Cardiac muscle cell (in vitro differentiated cells and primary cell): ENCODE data around the gene UBR4. TPM values are rescaled to one million over a fixed set of nuclear protein-coding genes. Genes with fewer than 3 reads are reported as not detected.

Experiments
- DNase-seq, 2 donors: peaks; one replicate each; pipeline versions ENCODE4 v3.0.0 to v3.0.0-alpha.2; 2010 to 2017; ENCODE audit warnings: low read depth in 1 of 2, low spot score in 1 of 2
- H3K27ac ChIP-seq: fragments of 200-600 bp; sonication (generic); 2 replicates; pipeline ENCODE4 v1.5.1; 2016
- H3K27me3 ChIP-seq: fragments of 200-600 bp; sonication (generic); 2 replicates; pipeline ENCODE4 v1.6.0; 2016; ENCODE audit warnings: control low read depth
- H3K36me3 ChIP-seq: fragments of 200-600 bp; sonication (generic); 2 replicates; pipeline ENCODE4 v1.5.1; 2016; ENCODE audit warnings: control low read depth
- H3K4me1 ChIP-seq: fragments of 200-600 bp; sonication (generic); 2 replicates; pipeline ENCODE4 v1.8.1; 2017; ENCODE audit warnings: low read depth, mild to moderate bottlenecking, mixed run types
- H3K4me3 ChIP-seq: fragments of 200-600 bp; sonication (generic); 2 replicates; pipeline ENCODE4 v1.5.1; 2016; ENCODE audit warnings: mild to moderate bottlenecking
- H3K9me3 ChIP-seq: fragments of 200-600 bp; sonication (generic); 2 replicates; pipeline ENCODE4 v1.5.1; 2017; ENCODE audit warnings: low read depth, mild to moderate bottlenecking, control low read depth
- polyA plus RNA-seq: library from polyadenylated mRNA; unstranded; fragments of >200 nt; fragmentation: Nextera tagmentation; extraction: Ambion mirVana; gene quantifications from 2 replicates; pipeline ENCODE4 v1.2.1, GENCODE V29; 2016
- total RNA-seq: library from RNA; depleted of rRNA; stranded (reverse); fragments of >200 nt; gene quantifications from 2 replicates; pipeline ENCODE4 v1.2.3, GENCODE V29; 2016
- TF ChIP-seq, protein P1 (sequence below): IDR thresholded peaks from 2 replicates; pipeline ENCODE4 v1.5.1; 2012; ENCODE audit warnings: low read depth, mild to moderate bottlenecking, low read length

Gene UBR4
- total and polyA plus RNA-seq, 2 experiments from 2014 or later, result 76.4 to 206 TPM

DNA sequence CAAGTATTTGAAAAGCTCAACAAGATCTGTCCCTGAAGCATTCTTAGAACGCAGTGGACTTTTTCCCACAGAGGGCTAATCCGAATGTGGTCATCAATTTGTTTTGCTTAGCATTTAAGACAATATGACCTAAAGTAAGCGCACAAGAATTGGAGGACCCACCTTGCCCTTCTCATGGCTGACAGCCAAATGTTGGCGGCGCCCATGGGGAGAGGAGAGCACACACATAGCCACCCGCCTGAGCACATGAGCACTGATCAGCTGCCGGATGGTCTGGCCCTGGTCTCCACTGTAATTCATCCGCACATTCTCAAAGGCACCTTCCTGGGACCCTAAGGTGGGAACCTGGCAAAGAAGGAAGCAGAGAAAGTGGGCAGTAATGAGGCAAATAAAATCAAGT, 52.4 kb downstream of the UBR4 start:
- Histone ChIP-seq H3K4me3 (no peak overlapping the region), H3K27ac (no peak overlapping the region)
- no peak for DNase-seq

GRCh38 chr1:19156676-19157075, 53.4 kb downstream of the UBR4 start:
- Histone ChIP-seq H3K27ac (no peak overlapping the region), H3K36me3 (peaks cover 99% of the 10 kb centered on the region), H3K4me3 (no peak overlapping the region), H3K9me3 (no peaks in the 10 kb centered on the region), H3K4me1 (no peaks in the 10 kb centered on the region), H3K27me3 (no peaks in the 10 kb centered on the region)
- TF ChIP-seq, protein P1, sequence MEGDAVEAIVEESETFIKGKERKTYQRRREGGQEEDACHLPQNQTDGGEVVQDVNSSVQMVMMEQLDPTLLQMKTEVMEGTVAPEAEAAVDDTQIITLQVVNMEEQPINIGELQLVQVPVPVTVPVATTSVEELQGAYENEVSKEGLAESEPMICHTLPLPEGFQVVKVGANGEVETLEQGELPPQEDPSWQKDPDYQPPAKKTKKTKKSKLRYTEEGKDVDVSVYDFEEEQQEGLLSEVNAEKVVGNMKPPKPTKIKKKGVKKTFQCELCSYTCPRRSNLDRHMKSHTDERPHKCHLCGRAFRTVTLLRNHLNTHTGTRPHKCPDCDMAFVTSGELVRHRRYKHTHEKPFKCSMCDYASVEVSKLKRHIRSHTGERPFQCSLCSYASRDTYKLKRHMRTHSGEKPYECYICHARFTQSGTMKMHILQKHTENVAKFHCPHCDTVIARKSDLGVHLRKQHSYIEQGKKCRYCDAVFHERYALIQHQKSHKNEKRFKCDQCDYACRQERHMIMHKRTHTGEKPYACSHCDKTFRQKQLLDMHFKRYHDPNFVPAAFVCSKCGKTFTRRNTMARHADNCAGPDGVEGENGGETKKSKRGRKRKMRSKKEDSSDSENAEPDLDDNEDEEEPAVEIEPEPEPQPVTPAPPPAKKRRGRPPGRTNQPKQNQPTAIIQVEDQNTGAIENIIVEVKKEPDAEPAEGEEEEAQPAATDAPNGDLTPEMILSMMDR, result no peak
- DNase-seq, result peak in 1 of 2 donors; percentile 90

More for the DNA sequence above, 52.4 kb downstream of the UBR4 start:
- peaks cover 99% of the 10 kb centered on the region for H3K36me3 ChIP-seq
- H3K9me3 ChIP-seq, result no peaks in the 10 kb centered on the region
- TF ChIP-seq, protein P1, result no peak
- no peaks in the 10 kb centered on the region for H3K27me3 ChIP-seq
- H3K4me1 ChIP-seq, result no peaks in the 10 kb centered on the region

- H3K36me3 ChIP-seq, result peaks cover 99% of the 10 kb centered on the region
- TF ChIP-seq, protein P1, result no peak
- H3K4me3 ChIP-seq, result no peak overlapping the region
- H3K27me3 ChIP-seq, result no peaks in the 10 kb centered on the region
- H3K4me1 ChIP-seq, result no peaks in the 10 kb centered on the region
- no peaks in the 10 kb centered on the region for H3K9me3 ChIP-seq
- no peak overlapping the region for H3K27ac ChIP-seq
- no peak for DNase-seq
Measured at GRCh38 chr1:19154876-19155275, 55.2 kb downstream of the UBR4 start.

DNA sequence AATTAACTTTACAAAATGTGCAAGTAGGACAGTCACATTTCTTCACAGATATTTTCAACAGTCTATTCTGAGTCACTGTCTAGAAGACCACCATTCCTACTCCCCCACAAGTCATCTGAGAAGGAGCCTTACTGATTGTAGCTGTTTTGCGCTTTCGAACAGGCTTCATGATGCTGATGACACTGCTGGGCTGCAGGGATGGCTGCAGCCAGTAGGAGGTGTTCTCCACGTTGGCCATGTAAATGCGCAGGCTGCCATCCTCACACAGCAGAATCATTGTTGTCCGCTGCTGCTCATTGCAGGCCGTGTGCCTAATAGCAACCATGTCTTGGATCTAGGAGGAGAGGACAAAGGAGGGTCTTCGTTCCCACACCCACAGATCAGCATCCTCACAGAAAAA, 56.9 kb downstream of the UBR4 start:
- peaks cover 99% of the 10 kb centered on the region for H3K36me3 ChIP-seq
- H3K27me3 ChIP-seq, result no peaks in the 10 kb centered on the region
- no peak overlapping the region for H3K4me3 ChIP-seq
- no peak for DNase-seq
- no peaks in the 10 kb centered on the region for H3K9me3 ChIP-seq
- TF ChIP-seq, protein P1, result no peak
- H3K4me1 ChIP-seq, result no peaks in the 10 kb centered on the region
- no peak overlapping the region for H3K27ac ChIP-seq

DNA sequence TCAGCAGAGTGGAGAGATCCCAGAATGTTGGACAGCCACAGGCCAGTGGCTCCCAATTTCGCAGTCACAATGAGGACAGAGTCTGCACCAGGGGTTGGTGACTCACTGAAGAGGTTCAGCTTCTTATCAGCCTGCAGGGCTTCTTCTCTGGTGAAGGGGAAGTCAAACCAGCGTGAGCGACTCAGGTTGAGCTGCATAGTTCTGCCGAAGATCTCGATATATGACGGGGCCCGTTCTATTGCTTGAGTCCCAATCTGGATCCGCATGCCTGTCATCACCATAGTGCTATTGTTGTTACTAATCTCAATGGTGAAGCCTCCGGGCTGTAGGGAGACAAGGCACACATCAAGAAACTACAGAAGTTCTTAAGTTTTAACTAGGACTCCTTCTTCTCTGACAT, 58.5 kb downstream of the UBR4 start:
- no peaks in the 10 kb centered on the region for H3K4me1 ChIP-seq
- H3K4me3 ChIP-seq, result no peak overlapping the region
- DNase-seq, result no peak
- H3K27me3 ChIP-seq, result no peaks in the 10 kb centered on the region
- TF ChIP-seq, protein P1, result no peak
- no peak overlapping the region for H3K27ac ChIP-seq
- H3K9me3 ChIP-seq, result no peaks in the 10 kb centered on the region
- H3K36me3 ChIP-seq, result peaks cover 98% of the 10 kb centered on the region

GRCh38 chr1:19149736-19150135, 60.3 kb downstream of the UBR4 start:
- DNase-seq, result no peak
- TF ChIP-seq, protein P1, result no peak
- Histone ChIP-seq H3K9me3 (no peaks in the 10 kb centered on the region), H3K36me3 (peaks cover 97% of the 10 kb centered on the region), H3K27me3 (no peaks in the 10 kb centered on the region), H3K4me1 (no peaks in the 10 kb centered on the region), H3K27ac (no peak overlapping the region), H3K4me3 (no peak overlapping the region)
